ENCODE measurements around the gene SPATS2L. TPM values are rescaled to one million over a fixed set of nuclear protein-coding genes. Genes with fewer than 3 reads are reported as not detected.

Gene SPATS2L
- total and polyA plus RNA-seq, 2 of the 13 experiments (the other 11 are each of a cell fraction or from before 2014, with no cell fraction given): 154 to 212 TPM

- POLR2A ChIA-PET: interaction anchor here (1.0 to 1.1 kb wide), 2 partner anchors 71 to 77 kb away, joined by 3 read pairs; partner anchors contain the start of gene SPATS2L
Measured at GRCh38 chr2:200383380-200384110, 77.1 kb downstream of the SPATS2L start.

GRCh38 chr2:200385063-200385635, 78.7 kb downstream of the SPATS2L start:
- 97% methylated on average over 5 of the region's 5 CpGs for WGBS (ENCODE audit: low lambda C conversion rate)
- no peak for ATAC-seq
- TF ChIP-seq YY1 (IDR thresholded peaks at IDR 0.05; ENCODE audit: insufficient read depth, insufficient replicate concordance, low read depth, low read length) (no peak), ZNF160 (CRISPR knock-in tag; IDR thresholded peaks at IDR 0.05) (no peak), THRA (CRISPR knock-in tag; IDR thresholded peaks at IDR 0.05; ENCODE audit: borderline replicate concordance) (no peak), MAFF (IDR thresholded peaks at IDR 0.05; ENCODE audit: low read depth, low read length) (peak; percentile 86), RBM22 (optimal IDR thresholded peaks at IDR 0.05; ENCODE audit: low read length) (peak; percentile 94), TARDBP (CRISPR knock-in tag; IDR thresholded peaks at IDR 0.05) (no peak), MAFK (conservative IDR thresholded peaks at IDR 0.05 in 1 of 2, IDR thresholded peaks at IDR 0.05 in 1 of 2; ENCODE audit: low read length in 2 of 2) (peak; percentile 84 to 90), ZNF713 (CRISPR knock-in tag; IDR thresholded peaks at IDR 0.05) (no peak), ZUFSP (CRISPR knock-in tag; IDR thresholded peaks at IDR 0.05; ENCODE audit: borderline replicate concordance) (no peak)

More at GRCh38 chr2:200383380-200384110, 77.1 kb downstream of the SPATS2L start:
- WGBS (ENCODE audit: low lambda C conversion rate): 96% methylated on average over 6 of the region's 6 CpGs
- BruUV-seq (replicated peaks): no TSS peak
- Histone ChIP-seq H3K9me3 (ENCODE audit: low read length) (no peaks in the 10 kb centered on the region), H3K9ac (ENCODE audit: insufficient read depth, low read depth, low read length) (no peak overlapping the region), H3K4me3 (replicated peaks in 1 of 3; ENCODE audit: insufficient read depth in 1 of 3, low read depth in 2 of 3, low read length in 3 of 3) (no peak overlapping the region), H2AFZ (ENCODE audit: low read length) (no peak overlapping the region), H4K20me1 (ENCODE audit: insufficient read depth, low read length) (peaks cover 45% of the 10 kb centered on the region), H3K27ac (ENCODE audit: extremely low read length, insufficient read depth, low read length) (peak overlapping the region; percentile 7), H3K4me1 (ENCODE audit: insufficient read depth, low read length) (peaks cover 21% of the 10 kb centered on the region), H3K27me3 (ENCODE audit: control insufficient read depth in 1 of 2, insufficient read depth in 2 of 2, low read length in 2 of 2) (no peaks in the 10 kb centered on the region), H3K4me2 (ENCODE audit: low read depth, low read length) (no peak overlapping the region), H3K36me3 (replicated peaks in 1 of 2; ENCODE audit: control insufficient read depth in 1 of 2, insufficient read depth in 2 of 2, low read length in 2 of 2) (peaks cover 10 to 37% of the 10 kb centered on the region in 2 experiments; a peak in 4 of 5 replicates), H3K79me2 (ENCODE audit: insufficient read depth, low read length) (peaks cover 81% of the 10 kb centered on the region)
- DNase-seq (ENCODE audit: low spot score): no peak
- in situ Hi-C loops (cut with HindIII; ENCODE audit: extremely low pct_ligation_motif_present, low pct_unique_long_range_greater_than_20kb) (no loop called here), intact Hi-C loops (cut with micrococcal nuclease; ENCODE audit: unreplicated experiment) (no loop called here)
- ATAC-seq: no peak
- TF ChIP-seq RBM22 (optimal IDR thresholded peaks at IDR 0.05; ENCODE audit: low read length) (peak; percentile 69), KAT7 (CRISPR knock-in tag; IDR thresholded peaks at IDR 0.05; ENCODE audit: borderline replicate concordance) (no peak), HOXA7 (CRISPR knock-in tag; IDR thresholded peaks at IDR 0.05) (no peak)
- CTCF ChIA-PET (ENCODE audit: low intra/inter-chr PET ratio, low total read pairs): no interaction called here
- FAIRE-seq: no peak

More at GRCh38 chr2:200385063-200385635, 78.7 kb downstream of the SPATS2L start:
- ChIA-PET POLR2A (no interaction called here), CTCF (ENCODE audit: low intra/inter-chr PET ratio, low total read pairs) (no interaction called here)
- no peaks in the 10 kb centered on the region for H3K27me3 ChIP-seq (ENCODE audit: control insufficient read depth in 1 of 2, insufficient read depth in 2 of 2, low read length in 2 of 2)
- H3K9ac ChIP-seq (ENCODE audit: insufficient read depth, low read depth, low read length): no peak overlapping the region
- H3K27ac ChIP-seq (ENCODE audit: extremely low read length, insufficient read depth, low read length): no peak overlapping the region
- H2AFZ ChIP-seq (ENCODE audit: low read length): no peak overlapping the region
- peaks cover 5% of the 10 kb centered on the region; the same call in 1 of the 2 replicates for H3K4me1 ChIP-seq (ENCODE audit: insufficient read depth, low read length)
- H3K79me2 ChIP-seq (ENCODE audit: insufficient read depth, low read length): peaks cover 74% of the 10 kb centered on the region
- no peaks in the 10 kb centered on the region for H3K9me3 ChIP-seq (ENCODE audit: low read length)
- in situ Hi-C loops (cut with HindIII; ENCODE audit: extremely low pct_ligation_motif_present, low pct_unique_long_range_greater_than_20kb) (no loop called here), intact Hi-C loops (cut with micrococcal nuclease; ENCODE audit: unreplicated experiment) (no loop called here)
- FAIRE-seq (no peak), DNase-seq (ENCODE audit: low spot score) (no peak)
- H3K36me3 ChIP-seq (replicated peaks in 1 of 2; ENCODE audit: control insufficient read depth in 1 of 2, insufficient read depth in 2 of 2, low read length in 2 of 2): peaks cover 15 to 42% of the 10 kb centered on the region in 2 experiments
- H3K4me3 ChIP-seq (replicated peaks in 1 of 3; ENCODE audit: insufficient read depth in 1 of 3, low read depth in 2 of 3, low read length in 3 of 3): no peak overlapping the region
- H4K20me1 ChIP-seq (ENCODE audit: insufficient read depth, low read length): peaks cover 37% of the 10 kb centered on the region
- no TSS peak for BruUV-seq (replicated peaks)
- H3K4me2 ChIP-seq (ENCODE audit: low read depth, low read length): no peak overlapping the region
